Measurements from ENCODE around the gene SND1.

SND1 gene

DNA sequence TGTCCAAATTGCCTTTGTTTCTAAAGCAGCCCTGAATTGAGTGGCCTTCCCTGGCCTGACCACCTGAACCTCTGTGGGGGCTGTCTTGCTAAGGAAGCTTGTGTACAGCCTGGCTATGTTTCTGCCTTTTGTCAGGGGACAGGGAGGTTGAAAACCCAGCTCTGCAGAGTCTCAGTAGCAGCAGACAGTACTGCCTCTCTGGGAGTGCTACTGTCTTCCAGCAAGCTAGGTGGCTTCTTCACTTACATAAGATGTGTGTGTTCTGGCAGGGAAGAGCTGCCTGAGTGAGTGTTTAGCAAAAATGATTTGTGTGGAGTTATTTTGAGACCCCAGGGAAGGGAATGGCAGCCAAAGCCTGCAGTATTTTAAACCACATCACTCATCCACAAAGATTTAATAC, 321.8 kb downstream of the SND1 start:
- no peak for DNase-seq (ENCODE audit: low read depth)
- in situ Hi-C loops (cut with HindIII; ENCODE audit: low sequenced_read_pairs) = no loop called here
- H3K4me3 ChIP-seq (ENCODE audit: low read depth, low read length) = no peak overlapping the region
- TF ChIP-seq, protein P1, sequence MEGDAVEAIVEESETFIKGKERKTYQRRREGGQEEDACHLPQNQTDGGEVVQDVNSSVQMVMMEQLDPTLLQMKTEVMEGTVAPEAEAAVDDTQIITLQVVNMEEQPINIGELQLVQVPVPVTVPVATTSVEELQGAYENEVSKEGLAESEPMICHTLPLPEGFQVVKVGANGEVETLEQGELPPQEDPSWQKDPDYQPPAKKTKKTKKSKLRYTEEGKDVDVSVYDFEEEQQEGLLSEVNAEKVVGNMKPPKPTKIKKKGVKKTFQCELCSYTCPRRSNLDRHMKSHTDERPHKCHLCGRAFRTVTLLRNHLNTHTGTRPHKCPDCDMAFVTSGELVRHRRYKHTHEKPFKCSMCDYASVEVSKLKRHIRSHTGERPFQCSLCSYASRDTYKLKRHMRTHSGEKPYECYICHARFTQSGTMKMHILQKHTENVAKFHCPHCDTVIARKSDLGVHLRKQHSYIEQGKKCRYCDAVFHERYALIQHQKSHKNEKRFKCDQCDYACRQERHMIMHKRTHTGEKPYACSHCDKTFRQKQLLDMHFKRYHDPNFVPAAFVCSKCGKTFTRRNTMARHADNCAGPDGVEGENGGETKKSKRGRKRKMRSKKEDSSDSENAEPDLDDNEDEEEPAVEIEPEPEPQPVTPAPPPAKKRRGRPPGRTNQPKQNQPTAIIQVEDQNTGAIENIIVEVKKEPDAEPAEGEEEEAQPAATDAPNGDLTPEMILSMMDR (IDR thresholded peaks at IDR 0.05; ENCODE audit: low read depth, low read length, missing control alignments) = no peak

- in situ Hi-C loops (cut with HindIII; ENCODE audit: low sequenced_read_pairs) = no loop called here
- H3K4me3 ChIP-seq (ENCODE audit: low read depth, low read length) = no peak overlapping the region
- DNase-seq (ENCODE audit: low read depth) = no peak
- TF ChIP-seq, protein P1 (IDR thresholded peaks at IDR 0.05; ENCODE audit: low read depth, low read length, missing control alignments) = no peak
Observed at GRCh38 chr7:127974446-127975035, 322.5 kb downstream of the SND1 start.

DNA sequence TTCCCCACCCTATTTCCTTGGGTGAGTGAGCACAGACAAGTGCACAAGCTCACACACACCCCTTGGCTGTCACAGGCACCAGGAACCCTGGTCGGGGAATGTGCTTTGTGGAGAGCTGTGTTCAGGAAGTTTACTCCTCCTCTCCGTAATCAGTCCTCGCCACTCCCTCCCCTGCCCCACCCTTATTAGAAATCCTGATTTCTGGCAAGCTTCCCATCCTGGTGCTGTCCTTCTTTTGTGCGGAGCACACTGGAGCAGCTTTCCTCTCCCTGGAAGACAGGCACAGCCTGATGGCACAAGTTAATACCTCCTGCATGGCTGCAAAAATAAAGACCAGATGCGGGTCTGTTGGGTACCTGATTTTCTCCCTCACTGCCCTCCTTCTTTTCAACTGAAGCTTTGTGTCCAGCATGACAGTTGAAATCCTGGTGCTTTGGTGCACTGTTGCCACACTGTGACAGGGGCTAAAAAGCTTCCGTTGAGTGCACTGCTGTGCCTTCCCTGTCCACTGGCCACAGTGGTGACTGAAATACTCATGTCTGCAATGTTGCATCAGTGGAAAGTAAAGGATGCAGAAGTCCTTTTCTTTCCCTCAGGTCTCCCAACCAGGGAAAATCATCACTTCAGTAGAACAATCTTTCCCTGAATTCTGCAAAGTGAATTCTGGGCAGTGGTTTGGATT, 324.2 kb downstream of the SND1 start:
- DNase-seq (ENCODE audit: low read depth) = no peak
- TF ChIP-seq, protein P1 (IDR thresholded peaks at IDR 0.05; ENCODE audit: low read depth, low read length, missing control alignments) = no peak
- no peak overlapping the region for H3K4me3 ChIP-seq (ENCODE audit: low read depth, low read length)
- in situ Hi-C loops (cut with HindIII; ENCODE audit: low sequenced_read_pairs) = no loop called here

GRCh38 chr7:127976738-127977120, 324.7 kb downstream of the SND1 start:
- TF ChIP-seq, protein P1 (IDR thresholded peaks at IDR 0.05; ENCODE audit: low read depth, low read length, missing control alignments) = no peak
- no peak for DNase-seq (ENCODE audit: low read depth)
- H3K4me3 ChIP-seq (ENCODE audit: low read depth, low read length) = no peak overlapping the region
- in situ Hi-C loops (cut with HindIII; ENCODE audit: low sequenced_read_pairs) = no loop called here

DNA sequence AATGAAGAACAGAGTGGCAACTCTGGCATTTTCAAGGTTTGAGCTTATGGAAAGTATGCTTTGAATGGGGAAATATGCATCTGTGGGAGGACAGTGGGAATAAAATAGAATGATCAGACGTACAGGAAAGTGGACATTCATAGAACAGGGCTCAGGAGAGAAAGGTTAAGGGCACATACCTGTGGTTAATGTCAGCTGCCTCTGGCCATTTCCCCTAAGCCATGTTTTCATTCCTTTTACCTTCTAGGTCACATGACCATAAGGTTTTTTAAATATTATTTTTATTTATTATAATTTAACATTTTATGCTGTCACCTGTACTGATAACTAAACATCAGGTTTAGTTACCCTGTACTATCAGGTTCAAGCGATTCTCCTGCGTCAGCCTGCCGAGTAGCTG, 326.4 kb downstream of the SND1 start:
- in situ Hi-C loops (cut with HindIII; ENCODE audit: low sequenced_read_pairs) = no loop called here
- TF ChIP-seq, protein P1 (IDR thresholded peaks at IDR 0.05; ENCODE audit: low read depth, low read length, missing control alignments) = no peak
- no peak for DNase-seq (ENCODE audit: low read depth)
- no peak overlapping the region for H3K4me3 ChIP-seq (ENCODE audit: low read depth, low read length)

DNA sequence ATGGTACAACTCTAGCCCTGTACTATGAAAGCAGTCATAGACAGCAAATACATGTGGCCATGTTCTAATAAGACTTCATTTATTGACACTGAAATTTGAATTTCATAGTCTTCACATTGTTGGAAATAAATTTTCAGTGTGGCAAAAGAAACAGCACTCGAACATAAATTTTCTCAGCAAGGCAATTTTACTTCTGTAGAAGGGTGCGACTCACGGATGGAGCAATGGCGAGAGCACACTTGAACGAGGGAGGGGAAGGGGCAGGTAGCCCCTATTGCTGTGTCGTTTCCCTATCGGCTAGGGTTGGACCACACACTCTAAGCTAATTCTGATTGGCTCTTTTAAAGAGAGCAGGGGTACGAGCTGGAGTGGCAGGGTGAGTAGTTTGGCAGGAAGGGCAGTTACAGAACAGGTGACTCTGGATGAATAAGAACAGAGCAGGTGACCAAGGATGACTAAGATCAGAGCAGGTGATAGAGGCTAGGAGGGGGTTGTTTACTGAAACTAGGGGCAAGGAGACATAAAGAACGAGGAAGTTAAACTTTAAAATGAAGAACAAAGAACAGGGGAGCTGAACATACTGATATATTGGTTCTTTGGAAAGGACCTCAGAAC, 327.2 kb downstream of the SND1 start:
- in situ Hi-C loops (cut with HindIII; ENCODE audit: low sequenced_read_pairs) = no loop called here
- TF ChIP-seq, protein P1 (IDR thresholded peaks at IDR 0.05; ENCODE audit: low read depth, low read length, missing control alignments) = no peak
- H3K4me3 ChIP-seq (ENCODE audit: low read depth, low read length) = no peak overlapping the region
- DNase-seq (ENCODE audit: low read depth) = no peak

Data from astrocyte of the cerebellum (primary cell).